Astrocyte (in vitro differentiated cells and primary cell): ENCODE results near the gene CARS2. TPM values are rescaled to one million over a fixed set of nuclear protein-coding genes. Genes with fewer than 3 reads are reported as not detected.

Source experiments
- DNase-seq: peaks from one replicate; pipeline ENCODE4 v3.0.0-alpha.2; 2010; ENCODE audit warnings: low read depth
- FAIRE-seq: peaks from 2 replicates; lab custom pipeline; 2011; peaks lifted over from hg19 to GRCh38; lab: Jason Lieb, UNC
- H2AFZ ChIP-seq: 2 replicates; pipeline ENCODE4 v1.6.0; 2012; ENCODE audit warnings: low read depth, low read length, inconsistent platforms
- H3K27ac ChIP-seq: 2 replicates; pipeline ENCODE4 v1.5.1; 2011; ENCODE audit warnings: low read depth, low read length, inconsistent platforms
- H3K27me3 ChIP-seq: 2 replicates; pipeline ENCODE4 v1.6.0; 2011; ENCODE audit warnings: low read length, inconsistent platforms; ENCODE audit not compliant: insufficient read depth
- H3K36me3 ChIP-seq: 2 replicates; pipeline ENCODE4 v1.5.1; 2011; ENCODE audit warnings: low read length, inconsistent platforms; ENCODE audit not compliant: insufficient read depth
- H3K4me1 ChIP-seq: 2 replicates; pipeline ENCODE4 v1.5.1; 2011; ENCODE audit warnings: low read length, inconsistent platforms; ENCODE audit not compliant: insufficient read depth
- H3K4me2 ChIP-seq: 2 replicates; pipeline ENCODE4 v1.6.0; 2012; ENCODE audit warnings: low read length, inconsistent platforms
- H3K4me3 ChIP-seq: 2 replicates; pipeline ENCODE4 v1.5.1; 2011; ENCODE audit warnings: low read depth, mild to moderate bottlenecking, low read length, inconsistent platforms; ENCODE audit not compliant: insufficient read depth
- H3K79me2 ChIP-seq: 2 replicates; pipeline ENCODE4 v1.6.0; 2012; ENCODE audit warnings: mild to moderate bottlenecking, low read length, inconsistent platforms; ENCODE audit not compliant: insufficient read depth
- H3K9ac ChIP-seq: 2 replicates; pipeline ENCODE4 v1.6.0; 2012; ENCODE audit warnings: mild to moderate bottlenecking, low read length, inconsistent platforms
- H3K9me3 ChIP-seq: 2 replicates; pipeline ENCODE4 v1.5.1; 2012; ENCODE audit warnings: low read depth, mild to moderate bottlenecking, low read length, inconsistent platforms; ENCODE audit not compliant: insufficient read depth
- H4K20me1 ChIP-seq: 2 replicates; pipeline ENCODE4 v1.6.0; 2012; ENCODE audit warnings: low read length, inconsistent platforms; ENCODE audit not compliant: insufficient read depth
- H3K27ac Mint-ChIP-seq: one replicate; pipeline ENCODE4 v1.8.0; 2021; ENCODE audit warnings: mild to moderate bottlenecking, mixed read lengths; ENCODE audit not compliant: unreplicated experiment
- H3K27me3 Mint-ChIP-seq: one replicate; pipeline ENCODE4 v1.8.0; 2021; ENCODE audit warnings: low read depth, mixed read lengths; ENCODE audit not compliant: unreplicated experiment
- H3K36me3 Mint-ChIP-seq: one replicate; pipeline ENCODE4 v1.8.0; 2021; ENCODE audit warnings: low read depth, mixed read lengths; ENCODE audit not compliant: unreplicated experiment
- H3K4me1 Mint-ChIP-seq: one replicate; pipeline ENCODE4 v1.8.0; 2021; ENCODE audit warnings: low read depth, mixed read lengths; ENCODE audit not compliant: unreplicated experiment
- H3K4me3 Mint-ChIP-seq: one replicate; pipeline ENCODE4 v1.8.0; 2021; ENCODE audit warnings: mild to moderate bottlenecking, moderate library complexity, mixed read lengths; ENCODE audit not compliant: unreplicated experiment
- H3K9me3 Mint-ChIP-seq: one replicate; pipeline ENCODE4 v1.8.0; 2021; ENCODE audit warnings: mild to moderate bottlenecking, mixed read lengths; ENCODE audit not compliant: unreplicated experiment
- CTCF ChIP-seq: IDR thresholded peaks from 2 replicates; pipeline ENCODE4 v1.5.1; 2011; ENCODE audit warnings: low read depth, mild to moderate bottlenecking, inconsistent platforms, low read length, moderate library complexity; ENCODE audit not compliant: insufficient read depth
- EZH2 ChIP-seq: IDR thresholded peaks from 2 replicates; pipeline ENCODE4 v1.6.1; 2012; ENCODE audit warnings: mild to moderate bottlenecking, low read length, inconsistent platforms; ENCODE audit not compliant: insufficient read depth
- total RNA-seq: library from RNA; stranded (reverse); gene quantifications from 2 replicates; pipeline ENCODE4 v1.2.1, GENCODE V29; 2021

Gene CARS2
- total RNA-seq, 1 donor from 2014 or later: 51.4 TPM

- no peaks in the 10 kb centered on the region for H3K27me3 ChIP-seq
- Mint-ChIP-seq H3K4me1 (peaks cover 38% of the 10 kb centered on the region), H3K27me3 (no peaks in the 10 kb centered on the region), H3K4me3 (no peak overlapping the region), H3K9me3 (no peaks in the 10 kb centered on the region), H3K36me3 (peaks cover 19% of the 10 kb centered on the region), H3K27ac (peak overlapping the region; percentile 72)
- no peak for FAIRE-seq
- peaks cover 82% of the 10 kb centered on the region for H3K79me2 ChIP-seq
- H3K4me3 ChIP-seq: no peak overlapping the region
- peaks cover 15% of the 10 kb centered on the region for H3K4me1 ChIP-seq
- H3K27ac ChIP-seq: peak overlapping the region; percentile 90
- H3K4me2 ChIP-seq: peak overlapping the region; percentile 77
- H4K20me1 ChIP-seq: peaks cover 70% of the 10 kb centered on the region
- TF ChIP-seq EZH2: no peak
- TF ChIP-seq CTCF: no peak
- peak overlapping the region; percentile 77 for H3K9ac ChIP-seq
- H3K36me3 ChIP-seq: peaks cover 3% of the 10 kb centered on the region
- DNase-seq: peak; percentile 58
- H3K9me3 ChIP-seq: no peaks in the 10 kb centered on the region
- no peak overlapping the region for H2AFZ ChIP-seq
These were observed 77.5 kb downstream of the CARS2 start for GRCh38 chr13:110628477-110628793.

DNA sequence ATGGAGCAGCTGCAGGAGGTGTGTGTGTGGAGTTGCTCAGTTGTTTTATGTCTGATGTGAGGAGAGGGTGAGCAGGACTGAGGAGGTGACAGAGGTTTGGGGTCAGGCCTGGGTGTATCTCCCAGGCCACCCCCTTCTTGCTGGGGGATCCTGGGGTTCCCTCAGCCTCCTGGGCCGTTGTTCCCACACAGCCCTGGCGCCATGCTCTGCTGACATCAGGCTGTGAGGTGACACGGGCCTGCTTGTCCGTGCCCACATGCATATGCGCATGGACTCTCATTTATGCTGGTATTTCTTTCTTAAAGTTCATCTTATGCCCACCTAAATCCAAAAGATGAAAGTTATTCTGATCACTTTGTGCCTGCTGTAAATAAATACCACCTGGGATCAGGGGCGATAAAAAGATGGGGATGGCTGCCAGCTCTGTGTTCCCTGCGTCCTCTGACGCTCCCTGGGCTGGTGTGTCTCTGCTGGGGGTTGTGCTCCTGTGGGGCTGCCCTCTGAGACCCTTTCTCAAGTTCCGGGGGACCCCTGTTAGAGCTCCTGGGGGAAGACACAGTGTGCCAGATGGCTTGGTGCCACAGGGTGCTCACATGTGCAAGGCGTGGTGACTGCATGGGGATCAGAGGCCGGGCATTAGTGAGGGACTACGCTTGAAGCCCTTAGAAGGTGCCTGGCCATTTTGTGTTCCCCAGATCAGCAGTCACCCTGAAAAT lies 78.0 kb downstream of the CARS2 start:
- no peak overlapping the region for H2AFZ ChIP-seq
- peak overlapping the region; percentile 90 for H3K27ac ChIP-seq
- DNase-seq: no peak
- peaks cover 15% of the 10 kb centered on the region for H3K4me1 ChIP-seq
- Mint-ChIP-seq H3K4me1 (peaks cover 38% of the 10 kb centered on the region), H3K27ac (peak overlapping the region; percentile 72), H3K36me3 (peaks cover 19% of the 10 kb centered on the region), H3K9me3 (no peaks in the 10 kb centered on the region), H3K4me3 (no peak overlapping the region), H3K27me3 (no peaks in the 10 kb centered on the region)
- peaks cover 87% of the 10 kb centered on the region for H3K79me2 ChIP-seq
- H3K9ac ChIP-seq: peak overlapping the region; percentile 77
- H3K9me3 ChIP-seq: no peaks in the 10 kb centered on the region
- no peak overlapping the region for H3K4me3 ChIP-seq
- peak overlapping the region; percentile 77 for H3K4me2 ChIP-seq
- H4K20me1 ChIP-seq: peaks cover 76% of the 10 kb centered on the region
- H3K27me3 ChIP-seq: no peaks in the 10 kb centered on the region
- TF ChIP-seq CTCF (no peak), EZH2 (no peak)
- peaks cover 3% of the 10 kb centered on the region for H3K36me3 ChIP-seq
- no peak for FAIRE-seq

- Histone ChIP-seq H4K20me1 (peaks cover 81% of the 10 kb centered on the region), H3K4me1 (peaks cover 15% of the 10 kb centered on the region), H3K4me3 (no peak overlapping the region), H3K27ac (no peak overlapping the region), H3K36me3 (peaks cover 3% of the 10 kb centered on the region), H3K27me3 (no peaks in the 10 kb centered on the region), H3K9ac (peak overlapping the region; percentile 77), H3K9me3 (no peaks in the 10 kb centered on the region), H3K79me2 (peaks cover 93% of the 10 kb centered on the region), H3K4me2 (no peak overlapping the region), H2AFZ (no peak overlapping the region)
- Mint-ChIP-seq H3K9me3 (no peaks in the 10 kb centered on the region), H3K36me3 (peaks cover 19% of the 10 kb centered on the region), H3K4me1 (peaks cover 38% of the 10 kb centered on the region), H3K4me3 (no peak overlapping the region), H3K27ac (no peak overlapping the region), H3K27me3 (no peaks in the 10 kb centered on the region)
- TF ChIP-seq CTCF (no peak), EZH2 (no peak)
- DNase-seq (no peak), FAIRE-seq (no peak)
These were observed 78.6 kb downstream of the CARS2 start for GRCh38 chr13:110627351-110627750.
